Thyroid gland (tissue), 4 donors: ENCODE measurements around the gene PPHLN1.

ENCODE experiments used
- CTCF ChIP-seq, 6 experiments: fragments of 200-600 bp in 3 of 6; fragments of 450-650 bp in 3 of 6; sonication (generic) in 3 of 6; IDR thresholded peaks; one replicate each; pipeline ENCODE4 v1.5.1; 2016 to 2019; ENCODE audit warnings: antibody characterized with exemption in 6 of 6, mild to moderate bottlenecking in 2 of 6, inconsistent platforms in 1 of 6, moderate library complexity in 1 of 6
- POLR2A ChIP-seq, 2 donors: fragments of 450-650 bp; IDR thresholded peaks; one replicate each; pipeline ENCODE4 v1.6.1; 2017; ENCODE audit warnings: antibody characterized with exemption in 2 of 2, mild to moderate bottlenecking in 2 of 2, moderate library complexity in 1 of 2

GRCh38 chr12:42325326-42325652, 678 bp upstream of the PPHLN1 start:
- TF ChIP-seq CTCF (IDR thresholded peaks at IDR 0.05) (no peak), POLR2A (IDR thresholded peaks at IDR 0.05) (no peak)
